Mucosa of gallbladder (tissue), 1 donor: ENCODE data around the gene GINS3. TPM values are rescaled to one million over a fixed set of nuclear protein-coding genes. Genes with fewer than 3 reads are reported as not detected.
"Not testable (repeated sequence)": the region's sequence is repeated elsewhere in the genome, so short reads cannot be mapped to it uniquely, and the experiment has no call there.

Experiments used
- DNase-seq: peaks from one replicate; pipeline ENCODE4 v3.0.0-alpha.2; 2020; ENCODE audit warnings: low spot score
- total RNA-seq: library from RNA; stranded (reverse); gene quantifications from one replicate; pipeline ENCODE4 v1.2.1, GENCODE V29; 2021
- donor health status: DM: no; HTN: no; CAD: no.

Gene GINS3
- total RNA-seq, 1 donor from 2014 or later: 2.7 TPM

DNA sequence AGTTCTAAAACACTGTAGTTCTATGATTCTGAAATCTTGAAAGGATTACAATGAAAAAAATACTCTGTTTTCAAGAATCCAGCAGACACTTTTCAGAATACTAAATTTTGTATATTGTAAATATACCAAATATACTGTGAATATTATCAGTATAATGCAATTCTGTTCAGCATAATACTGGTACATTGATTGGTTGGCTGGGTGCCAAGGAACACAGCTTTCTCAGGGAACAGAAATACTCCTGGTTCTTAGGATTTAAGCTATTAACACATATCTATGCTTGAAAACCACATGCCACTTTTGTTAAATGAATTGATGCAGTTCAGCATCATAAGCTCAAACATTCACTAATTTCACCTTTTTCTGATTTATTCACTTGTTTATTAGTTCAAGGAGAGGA lies 2.5 kb upstream of the GINS3 start:
- DNase-seq: no peak

DNA sequence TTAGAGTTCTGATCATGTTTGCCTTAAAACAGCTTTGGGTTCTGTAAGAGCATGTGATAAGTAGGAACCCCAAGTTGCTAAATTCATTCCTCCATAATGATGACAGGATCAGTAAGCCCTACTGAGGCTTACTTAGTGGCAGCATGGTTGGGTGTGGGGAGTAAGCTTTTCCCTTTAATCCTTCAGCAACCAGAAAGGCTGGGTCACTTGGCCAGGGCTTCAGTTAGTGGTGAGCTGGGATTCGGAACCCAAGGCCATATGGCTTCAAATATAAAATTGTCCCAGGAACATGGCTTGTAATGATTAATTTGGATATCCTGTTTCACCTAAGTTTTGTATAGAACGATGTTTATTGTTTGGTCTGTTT lies 850 bp downstream of the GINS3 start:
- no peak for DNase-seq

DNA sequence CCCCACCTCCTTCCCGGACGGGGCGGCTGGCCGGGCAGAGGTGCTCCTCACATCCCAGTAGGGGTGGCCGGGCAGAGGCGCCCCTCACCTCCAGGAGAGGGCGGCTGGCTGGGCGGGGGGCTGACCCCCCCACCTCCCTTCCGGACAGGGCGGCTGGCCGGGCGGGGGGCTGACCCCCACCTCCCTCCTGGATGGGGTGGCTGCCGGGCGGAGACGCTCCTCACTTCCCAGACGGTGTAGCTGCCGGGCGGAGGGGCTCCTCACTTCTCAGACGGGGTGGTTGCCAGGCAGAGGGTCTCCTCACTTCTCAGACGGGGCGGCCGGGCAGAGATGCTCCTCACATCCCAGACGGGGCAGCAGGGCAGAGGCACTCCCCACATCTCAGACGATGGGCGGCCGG lies 4.6 kb downstream of the GINS3 start:
- not testable (repeated sequence) for DNase-seq

DNA sequence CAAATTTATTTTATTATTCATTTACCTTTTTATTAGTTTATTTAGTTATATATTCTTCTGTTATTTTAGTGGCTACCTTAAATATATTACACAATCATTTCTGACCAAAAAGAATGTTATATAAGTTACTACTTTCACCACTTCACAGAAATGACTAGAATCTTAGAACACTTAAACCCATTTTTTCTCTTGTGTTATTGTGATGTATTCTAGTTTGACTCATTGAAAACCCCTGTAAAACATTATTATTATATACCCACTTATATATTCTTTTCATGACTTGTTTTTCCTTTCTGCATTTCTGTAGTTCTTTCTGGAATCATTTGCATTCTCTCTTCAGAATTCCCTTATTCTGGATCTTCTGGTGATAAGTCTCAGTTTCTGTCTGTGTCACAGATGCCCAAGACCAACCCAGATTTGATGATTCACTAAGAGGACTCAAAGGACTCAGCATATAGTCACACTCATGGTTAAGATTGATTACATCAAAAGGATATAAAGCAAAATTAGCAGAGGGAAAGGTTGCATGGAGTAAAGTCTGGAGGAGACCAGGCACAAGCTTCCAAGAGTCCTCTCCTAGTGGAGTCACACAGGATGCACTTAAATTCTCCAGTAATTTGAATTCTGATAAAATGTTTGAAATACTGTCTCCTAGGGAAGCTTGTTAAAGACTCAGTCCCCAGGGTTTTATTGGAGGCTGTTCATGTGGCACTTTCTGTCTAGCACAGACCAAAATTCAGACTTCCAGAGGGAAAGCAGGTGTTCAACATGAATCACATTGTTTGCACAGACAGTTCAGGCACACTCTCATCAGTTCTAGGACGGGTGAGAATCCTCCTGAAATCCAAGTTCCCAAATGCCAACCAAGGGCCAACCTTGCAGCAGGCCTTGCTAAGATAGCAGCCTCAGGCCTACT lies 7.7 kb downstream of the GINS3 start:
- no peak for DNase-seq

DNA sequence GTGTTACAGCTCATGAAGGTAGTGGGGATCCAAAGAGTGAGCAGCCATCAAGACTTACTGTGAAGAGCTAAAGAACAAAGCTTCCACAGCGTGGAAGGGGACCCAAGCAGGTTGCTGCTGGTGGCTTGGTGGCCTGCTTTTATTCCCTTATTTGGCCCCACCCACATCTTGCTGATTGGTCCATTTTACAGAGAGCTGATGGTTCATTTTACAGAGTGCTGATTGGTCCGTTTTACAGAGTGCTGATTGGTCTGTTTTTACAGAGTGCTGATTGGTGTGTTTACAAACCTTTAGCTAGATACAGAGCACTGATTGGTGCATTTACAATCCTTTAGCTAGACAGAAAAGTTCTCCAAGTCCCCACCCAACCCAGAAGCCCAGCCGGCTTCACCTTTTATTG lies 9.0 kb downstream of the GINS3 start:
- not testable (repeated sequence) for DNase-seq

DNA sequence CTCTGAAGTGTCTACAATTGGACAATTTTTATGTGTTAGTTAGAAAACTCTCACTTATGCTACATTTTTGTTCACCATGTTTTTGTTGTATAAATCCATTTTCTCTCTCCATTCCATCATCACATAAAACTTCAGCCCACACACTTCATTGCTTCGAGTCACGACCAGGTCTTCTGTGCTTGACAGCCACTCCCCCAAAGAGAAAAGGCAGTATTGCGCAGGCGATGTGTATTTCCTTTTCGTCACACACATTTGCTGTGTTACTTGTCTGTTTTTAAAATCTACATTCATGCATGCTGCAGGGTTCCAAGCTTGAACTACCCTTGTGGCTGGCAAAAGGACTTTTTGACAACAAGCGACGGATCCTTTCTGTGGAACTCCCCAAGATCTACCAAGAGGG lies 10.5 kb downstream of the GINS3 start:
- DNase-seq: no peak

DNA sequence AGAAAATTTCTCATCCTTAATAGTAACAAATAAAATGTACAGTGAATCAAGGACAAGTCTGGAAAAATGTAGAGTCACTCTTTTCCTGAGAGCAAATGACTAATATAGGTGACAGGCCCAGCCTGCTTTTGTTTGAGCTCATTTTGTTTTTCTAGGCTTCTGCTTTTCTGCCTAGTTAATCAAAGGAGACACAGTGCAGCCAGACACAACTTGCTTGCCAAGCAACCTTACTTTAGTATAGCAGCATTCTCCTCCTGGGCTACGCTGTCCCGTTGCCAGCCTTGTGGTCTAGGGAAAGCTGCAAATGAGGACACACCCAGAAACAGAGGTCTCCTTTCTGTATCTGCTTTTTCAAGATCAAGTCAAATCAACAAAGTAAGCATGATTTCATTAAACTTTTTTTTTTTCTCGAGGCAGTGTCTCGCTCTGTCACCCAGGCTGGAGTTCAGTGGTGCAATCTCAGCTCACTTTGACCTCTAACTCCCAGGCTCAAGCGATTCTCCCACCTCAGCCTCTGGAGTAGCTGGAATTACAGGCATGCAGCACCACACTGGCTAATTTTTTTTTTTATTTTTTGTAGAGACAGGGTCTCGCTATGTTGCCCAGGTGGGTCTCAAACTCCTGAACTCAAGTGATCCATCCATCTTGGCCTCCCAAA lies 17.2 kb downstream of the GINS3 start:
- no peak for DNase-seq

DNA sequence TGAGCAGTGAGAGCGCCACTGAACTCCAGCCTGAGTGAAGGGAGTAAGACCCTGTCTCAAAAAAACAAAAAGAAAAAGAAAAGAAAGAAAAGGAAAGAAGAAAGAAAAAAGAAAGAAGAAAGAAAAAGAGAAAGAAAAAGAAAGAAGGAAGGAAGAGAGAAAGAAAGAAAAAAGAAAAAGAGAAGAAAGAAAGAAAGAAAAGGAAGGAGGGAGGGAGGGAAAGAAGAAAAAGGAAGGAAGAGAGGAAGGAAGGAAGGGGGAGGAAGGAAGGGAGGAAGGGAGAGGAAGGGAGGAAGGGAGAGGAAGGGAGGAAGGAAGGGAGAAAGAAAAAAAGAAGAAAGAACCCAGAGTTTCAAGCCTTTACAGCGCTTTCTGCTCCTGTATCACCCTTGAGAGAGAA lies 19.1 kb downstream of the GINS3 start:
- DNase-seq: no peak

DNA sequence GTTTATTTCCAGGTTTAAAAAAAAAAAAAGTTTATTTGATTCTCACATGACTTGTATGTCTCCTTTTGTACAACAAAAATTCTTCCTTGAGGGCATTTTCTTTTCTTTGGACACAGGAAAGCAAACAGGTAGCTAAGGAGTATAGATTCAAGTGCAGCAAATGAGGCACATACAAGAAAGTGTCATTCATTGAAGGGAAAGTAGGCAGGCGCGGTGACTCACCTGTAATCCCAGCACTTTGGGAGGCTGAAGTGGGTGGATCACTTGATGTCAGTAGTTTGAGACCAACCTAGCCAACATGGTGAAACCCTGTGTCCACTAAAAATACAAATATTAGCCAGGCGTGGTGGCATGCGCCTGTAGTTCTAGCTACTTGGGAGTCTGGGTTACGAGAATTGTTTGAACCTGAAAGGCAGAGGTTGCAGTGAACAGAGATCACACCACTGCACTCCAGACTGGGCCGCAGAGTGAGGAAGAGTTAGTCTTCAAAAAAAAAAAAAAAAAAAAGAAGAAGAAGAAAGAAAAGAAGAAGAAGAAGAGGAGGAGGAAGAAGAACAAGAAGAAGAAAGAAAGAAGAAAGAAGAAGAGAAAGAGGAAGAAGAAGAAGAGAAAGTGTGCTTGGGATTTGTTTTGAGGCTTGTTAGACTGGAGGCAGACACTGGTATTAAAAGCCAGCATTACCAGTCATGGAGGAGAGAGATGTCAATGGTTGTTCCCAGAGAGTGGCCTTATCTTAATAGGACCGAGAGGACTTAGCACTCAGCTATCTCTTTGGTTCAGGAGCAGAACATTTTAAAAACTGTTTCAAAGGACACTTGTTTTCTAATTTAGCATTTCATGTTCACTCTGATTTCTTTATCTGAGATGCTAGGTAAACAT lies 19.7 kb downstream of the GINS3 start:
- DNase-seq: no peak

DNA sequence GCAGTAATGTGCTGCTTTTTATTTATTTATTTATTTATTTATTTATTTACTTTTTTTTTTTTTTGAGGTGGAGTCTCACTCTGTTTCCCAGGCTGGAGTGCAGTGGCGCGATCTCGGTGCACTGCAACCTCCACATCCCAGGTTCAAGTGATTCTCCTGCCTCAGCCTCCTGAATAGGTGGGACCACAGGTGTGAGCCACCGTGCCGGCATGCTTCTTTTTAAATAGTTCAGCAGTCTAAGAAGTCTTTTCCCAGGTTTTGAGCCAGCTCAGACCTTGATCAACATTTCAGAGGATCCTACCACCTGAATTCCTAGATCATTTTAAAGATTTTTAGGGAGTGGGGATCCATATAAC lies 20.3 kb downstream of the GINS3 start:
- DNase-seq: not testable (repeated sequence)

DNA sequence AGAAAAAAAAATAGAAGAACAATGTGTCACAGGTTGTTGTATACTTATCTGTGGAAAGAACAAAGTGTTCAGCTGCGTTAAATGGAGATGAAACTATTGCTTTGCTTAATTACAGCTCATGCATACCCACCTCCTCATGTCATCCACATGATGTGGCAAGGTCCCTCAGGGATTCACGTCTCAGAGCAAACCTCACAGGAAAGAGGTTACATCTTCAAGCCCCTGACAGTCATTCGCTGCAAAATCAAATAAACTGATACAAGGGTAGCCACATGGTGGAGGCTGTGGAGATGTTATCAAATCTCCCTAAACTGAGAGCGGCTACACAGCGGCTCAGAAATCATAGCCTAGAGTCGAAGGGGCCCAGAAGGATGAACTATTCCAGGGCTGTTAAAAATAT lies 21.1 kb downstream of the GINS3 start:
- DNase-seq: no peak

DNA sequence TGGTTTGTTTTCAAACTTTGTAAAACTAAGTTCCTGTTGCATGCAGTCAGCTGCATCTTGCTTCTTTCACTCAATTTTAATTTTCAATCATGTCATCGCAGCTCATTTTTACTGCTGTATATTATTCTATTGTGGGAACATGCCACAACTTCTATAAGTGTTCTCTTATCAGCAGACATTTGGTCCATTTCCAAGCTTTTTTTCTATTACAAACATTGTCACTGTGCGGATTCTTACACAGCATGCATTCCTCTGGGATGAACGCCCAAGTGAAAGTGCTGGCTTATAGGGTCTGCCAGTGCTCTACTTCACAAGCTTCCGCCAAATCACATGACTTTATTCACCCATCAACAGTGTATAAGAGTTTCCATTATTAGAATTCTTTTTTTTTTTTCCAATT lies 22.7 kb downstream of the GINS3 start:
- DNase-seq: no peak

DNA sequence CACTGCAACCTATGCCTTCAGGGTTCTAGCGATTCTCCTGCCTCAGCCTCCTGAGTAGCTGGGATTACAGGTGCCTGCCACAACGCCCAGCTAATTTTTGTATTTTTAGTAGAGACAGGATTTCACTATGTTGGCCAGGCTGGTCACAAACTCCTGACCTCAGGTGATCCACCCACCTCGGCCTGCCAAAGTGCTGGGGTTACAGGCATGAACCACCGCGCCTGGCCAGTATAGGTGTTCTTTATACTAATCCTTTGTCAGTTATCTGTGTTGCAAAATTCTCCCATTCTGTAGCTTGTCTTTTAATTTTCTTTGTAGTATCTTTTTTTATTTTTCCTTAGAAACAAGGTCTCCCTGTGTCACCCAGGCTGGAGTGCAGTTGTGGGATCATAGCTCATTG lies 23.7 kb downstream of the GINS3 start:
- DNase-seq: not testable (repeated sequence)

DNA sequence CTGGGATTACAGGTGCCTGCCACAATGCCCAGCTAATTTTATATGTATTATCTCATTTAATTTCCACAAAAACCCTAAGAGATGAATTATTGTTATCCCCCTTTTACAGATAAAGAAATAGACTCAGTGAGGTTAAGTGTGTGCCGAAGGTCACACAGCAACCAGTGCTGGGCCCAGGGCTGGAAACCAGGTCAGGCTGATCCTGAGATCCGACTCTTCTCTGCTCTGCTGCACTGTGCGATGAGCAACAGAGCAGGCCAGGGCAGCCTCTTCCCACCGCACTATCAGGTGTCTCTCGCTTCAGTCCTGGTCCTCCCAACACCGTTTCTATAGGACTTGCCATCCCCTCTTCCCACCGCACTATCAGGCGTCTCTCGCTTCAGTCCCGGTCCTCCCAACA lies 24.8 kb downstream of the GINS3 start:
- no peak for DNase-seq

DNA sequence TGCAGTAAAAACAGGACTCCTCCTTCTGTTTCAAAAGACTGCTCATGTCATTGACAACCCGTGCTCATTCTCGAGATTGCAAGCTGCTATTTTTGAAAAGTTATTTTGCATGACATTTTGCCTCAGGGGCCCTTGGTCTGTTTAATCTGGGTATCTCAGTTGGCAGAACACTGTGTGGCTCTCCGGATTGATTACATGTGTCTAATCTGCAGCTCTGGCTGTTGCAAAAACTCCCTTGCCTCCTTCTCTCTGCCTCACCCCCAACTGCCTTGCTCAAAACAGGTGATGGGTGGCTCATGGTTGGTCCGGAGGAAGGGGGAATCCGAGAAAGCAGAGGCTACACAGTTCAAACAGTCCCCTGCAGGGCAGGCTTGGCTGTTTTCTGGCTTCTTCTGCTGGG lies 25.3 kb downstream of the GINS3 start:
- DNase-seq: no peak

DNA sequence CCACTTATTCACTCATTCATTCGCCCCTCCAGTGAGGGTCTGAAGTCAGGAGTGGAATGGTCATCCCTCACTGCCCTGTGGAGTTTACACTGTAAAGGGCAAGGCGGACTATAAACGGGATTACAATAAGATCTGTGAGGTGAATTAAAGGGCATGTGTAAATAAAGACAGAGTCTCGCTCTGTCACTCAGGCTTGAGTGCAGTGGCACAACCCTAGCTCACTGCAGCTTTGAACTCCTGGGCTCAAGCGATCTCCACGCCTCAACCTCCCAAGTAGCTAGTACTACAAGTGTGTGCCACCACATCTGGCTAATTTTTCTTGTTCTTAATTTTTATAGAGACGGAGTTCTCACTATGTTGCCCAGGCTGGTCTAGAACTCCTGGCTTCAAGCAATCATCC lies 25.8 kb downstream of the GINS3 start:
- no peak for DNase-seq

DNA sequence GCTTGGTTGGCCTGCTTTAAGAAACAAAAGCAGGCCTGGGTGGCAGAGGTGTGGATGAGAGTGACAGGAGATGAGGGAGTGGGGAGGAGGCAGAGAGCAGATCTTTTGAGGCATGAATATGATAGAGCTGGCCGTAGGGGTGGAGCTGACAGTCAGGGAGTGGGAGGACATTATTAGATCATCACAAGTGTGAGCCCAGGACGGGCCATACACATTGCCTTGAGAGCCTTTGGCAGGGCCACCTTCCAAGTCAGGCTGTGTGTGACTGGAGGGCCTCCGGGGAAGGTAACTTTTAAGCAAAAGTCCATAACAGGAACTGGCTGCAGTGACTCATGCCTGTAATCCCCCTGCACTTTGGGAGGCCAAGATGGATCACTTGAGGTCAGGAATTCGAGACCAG lies 26.3 kb downstream of the GINS3 start:
- DNase-seq: no peak

DNA sequence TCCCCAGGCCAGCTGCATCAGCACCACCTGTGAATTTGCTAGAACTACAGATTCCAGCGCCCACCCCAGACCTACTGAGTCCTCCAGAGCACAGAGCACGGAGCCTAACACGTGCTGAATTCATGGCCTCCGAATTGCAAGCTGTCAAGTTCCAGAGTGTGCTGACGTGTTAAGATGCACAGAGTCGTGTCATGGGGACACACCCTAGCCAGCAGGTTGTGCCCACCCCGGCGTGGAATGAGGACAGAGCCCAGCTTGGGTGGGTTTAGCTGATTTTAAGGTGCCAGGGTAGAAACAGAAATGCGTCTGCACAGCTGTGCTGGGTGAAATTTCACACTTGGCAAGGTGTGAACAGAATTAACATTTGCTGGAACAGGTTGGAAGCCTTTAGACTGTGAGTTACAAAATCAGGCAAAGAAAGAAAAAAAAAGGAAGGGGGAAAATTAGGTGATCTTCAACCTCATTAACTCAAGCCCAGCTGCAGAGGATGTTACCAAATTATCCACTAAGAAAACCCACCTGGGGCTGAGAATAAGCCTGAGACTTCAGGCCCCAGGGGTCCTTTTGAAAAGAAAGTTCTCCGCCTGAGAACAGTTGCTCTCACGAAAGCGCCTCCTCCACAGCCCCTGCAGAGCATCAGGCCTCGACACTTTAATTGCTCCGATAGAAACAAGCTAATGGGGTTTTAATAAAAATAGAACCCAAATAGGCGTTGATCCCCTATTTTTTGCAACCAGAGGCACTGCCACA lies 27.1 kb downstream of the GINS3 start:
- DNase-seq: no peak

DNA sequence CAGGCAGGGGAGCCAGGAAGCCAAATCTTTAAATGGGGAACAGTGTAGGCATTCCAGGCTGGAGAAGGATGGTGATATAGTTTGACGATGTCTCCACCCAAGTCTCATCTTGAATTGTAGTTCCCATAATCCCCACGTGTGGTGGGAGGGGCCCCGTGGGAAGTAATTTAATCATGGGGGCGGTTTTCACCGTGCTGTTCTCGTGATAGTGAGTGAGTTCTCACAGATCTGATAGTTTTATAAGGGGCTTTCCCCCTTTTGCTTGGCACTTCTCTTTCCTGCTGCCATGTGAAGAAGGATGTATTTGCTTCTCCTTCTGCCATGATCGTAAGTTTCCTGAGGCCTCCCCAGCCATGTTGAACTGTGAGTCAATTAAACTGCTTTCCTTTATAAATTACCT lies 28.8 kb downstream of the GINS3 start:
- DNase-seq: no peak

DNA sequence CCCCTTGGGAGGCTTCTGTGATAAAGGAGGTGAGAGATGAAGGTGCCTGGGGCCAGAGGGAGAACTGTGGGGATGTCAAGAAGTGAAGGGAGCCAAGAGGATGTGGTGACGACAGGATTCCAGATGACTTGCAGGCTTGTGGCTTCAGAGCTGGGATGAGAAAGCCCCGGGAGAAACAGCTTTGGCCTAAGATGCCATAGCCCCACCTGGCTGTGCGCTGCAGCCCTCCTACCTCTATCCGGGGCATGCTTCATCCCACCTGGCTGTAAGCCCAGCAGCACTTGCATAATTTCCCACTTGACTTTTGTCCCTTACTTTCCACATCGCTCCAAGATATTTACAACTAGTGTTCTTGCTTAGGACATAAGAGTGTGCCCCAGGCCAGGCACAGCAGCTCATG lies 29.3 kb downstream of the GINS3 start:
- DNase-seq: no peak

DNA sequence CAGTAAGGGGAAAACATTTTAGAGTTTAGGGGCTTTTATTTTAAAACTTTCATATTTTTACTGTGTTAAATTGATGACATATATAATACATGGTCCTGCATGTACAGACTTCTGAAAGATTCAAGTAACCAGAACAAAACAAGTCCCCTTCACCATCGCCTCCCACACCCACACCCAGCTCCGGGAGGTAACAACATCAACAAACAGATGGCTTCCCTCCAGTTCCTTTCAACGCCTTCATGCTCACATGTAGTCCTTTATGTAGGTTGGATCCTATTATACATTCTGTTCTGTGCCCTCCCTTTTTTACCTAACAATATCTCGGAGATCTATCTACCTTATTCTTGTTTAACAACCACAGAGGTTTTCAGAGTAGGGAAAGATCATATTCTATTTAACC lies 30.5 kb downstream of the GINS3 start:
- no peak for DNase-seq

DNA sequence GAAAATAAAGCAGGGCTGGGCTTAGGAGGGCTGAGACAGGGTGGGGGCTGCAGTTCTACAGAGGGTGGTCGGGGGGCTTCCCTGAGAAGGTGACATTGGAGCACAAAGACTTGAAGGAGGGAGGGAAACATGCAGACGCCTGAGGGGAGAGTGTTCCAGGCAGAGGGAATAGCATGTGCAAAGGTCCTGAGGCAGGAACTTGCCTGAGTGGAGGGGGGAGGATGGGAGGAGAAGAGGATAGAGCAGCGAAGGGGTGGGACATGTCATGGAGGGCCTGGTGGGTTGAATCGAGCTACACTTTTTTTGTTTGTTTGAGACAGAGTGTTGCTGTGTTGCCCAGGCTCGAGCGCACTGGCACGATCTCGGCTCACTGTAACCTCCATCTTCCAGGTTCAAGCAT lies 33.0 kb downstream of the GINS3 start:
- no peak for DNase-seq
